ENCODE data around the gene DNPEP.

DNPEP gene

GRCh38 chr2:219416235-219416602 lies 28.5 kb upstream of the DNPEP start:
- ChIA-PET CTCF (interaction anchor here (0.5 to 2.1 kb wide), 11 partner anchors 8 to 240 kb away, joined by 3 to 8 read pairs (median 3); partner anchors contain the start of gene CNPPD1), POLR2A (interaction anchor here (0.5 kb wide), 1 partner anchor 8 kb away, joined by 6 read pairs; no protein-coding TSS in a partner anchor)
- Histone ChIP-seq H3K4me3 (ENCODE audit: low read depth, low read length) (no peak overlapping the region), H3K4me1 (ENCODE audit: control insufficient read depth, insufficient read depth, low read length) (no peaks in the 10 kb centered on the region), H3K27ac (ENCODE audit: extremely low read depth, low read depth, low read length) (no peak overlapping the region), H3K9me3 (ENCODE audit: control insufficient read depth, insufficient read depth, low read depth, low read length) (no peaks in the 10 kb centered on the region), H3K36me3 (ENCODE audit: control insufficient read depth in 2 of 2, insufficient read depth in 1 of 2, low read length in 2 of 2) (no peaks in the 10 kb centered on the region)
- TF ChIP-seq ZNF558 (tag by site-specific recombination; IDR thresholded peaks at IDR 0.05) (no peak), ZNF354C (tag by site-specific recombination; IDR thresholded peaks at IDR 0.05; ENCODE audit: borderline replicate concordance, low read depth) (no peak), ATF2 (tag by site-specific recombination; IDR thresholded peaks at IDR 0.05; ENCODE audit: low read depth) (no peak), ZNF169 (tag by site-specific recombination; IDR thresholded peaks at IDR 0.05) (no peak), ZNF324 (tag by site-specific recombination; IDR thresholded peaks at IDR 0.05) (no peak), ZNF155 (tag by site-specific recombination; IDR thresholded peaks at IDR 0.05) (no peak), ZNF654 (tag by site-specific recombination; IDR thresholded peaks at IDR 0.05; ENCODE audit: low read depth) (no peak), ZNF529 (tag by site-specific recombination; IDR thresholded peaks at IDR 0.05; ENCODE audit: insufficient replicate concordance) (no peak), SETDB1 (IDR thresholded peaks at IDR 0.05; ENCODE audit: insufficient read length, low read length) (no peak), ZNF311 (tag by site-specific recombination; IDR thresholded peaks at IDR 0.05; ENCODE audit: borderline replicate concordance) (no peak)
- TF ChIP-seq, protein P1, sequence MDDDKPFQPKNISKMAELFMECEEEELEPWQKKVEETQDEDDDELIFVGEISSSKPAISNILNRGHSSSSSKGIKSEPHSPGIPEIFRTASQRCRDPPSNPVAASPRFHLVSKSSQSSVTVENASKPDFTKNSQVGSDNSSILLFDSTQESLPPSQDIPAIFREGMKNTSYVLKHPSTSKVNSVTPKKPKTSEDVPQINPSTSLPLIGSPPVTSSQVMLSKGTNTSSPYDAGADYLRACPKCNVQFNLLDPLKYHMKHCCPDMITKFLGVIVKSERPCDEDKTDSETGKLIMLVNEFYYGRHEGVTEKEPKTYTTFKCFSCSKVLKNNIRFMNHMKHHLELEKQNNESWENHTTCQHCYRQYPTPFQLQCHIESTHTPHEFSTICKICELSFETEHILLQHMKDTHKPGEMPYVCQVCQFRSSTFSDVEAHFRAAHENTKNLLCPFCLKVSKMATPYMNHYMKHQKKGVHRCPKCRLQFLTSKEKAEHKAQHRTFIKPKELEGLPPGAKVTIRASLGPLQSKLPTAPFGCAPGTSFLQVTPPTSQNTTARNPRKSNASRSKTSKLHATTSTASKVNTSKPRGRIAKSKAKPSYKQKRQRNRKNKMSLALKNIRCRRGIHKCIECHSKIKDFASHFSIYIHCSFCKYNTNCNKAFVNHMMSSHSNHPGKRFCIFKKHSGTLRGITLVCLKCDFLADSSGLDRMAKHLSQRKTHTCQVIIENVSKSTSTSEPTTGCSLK (tag by site-specific recombination; IDR thresholded peaks at IDR 0.05) = no peak

GRCh38 chr2:219415580-219416234 lies 28.0 kb upstream of the DNPEP start:
- TF ChIP-seq ZNF19 (tag by site-specific recombination; IDR thresholded peaks at IDR 0.05; ENCODE audit: low read depth) (no peak), ZNF707 (tag by site-specific recombination; IDR thresholded peaks at IDR 0.05) (no peak), BCL11A (tag by site-specific recombination; IDR thresholded peaks at IDR 0.05; ENCODE audit: low read depth) (no peak), GLIS1 (tag by site-specific recombination; IDR thresholded peaks at IDR 0.05) (no peak), OSR2 (tag by site-specific recombination; IDR thresholded peaks at IDR 0.05) (no peak), BCL6B (tag by site-specific recombination; IDR thresholded peaks at IDR 0.05) (no peak), GLI4 (tag by site-specific recombination; IDR thresholded peaks at IDR 0.05) (no peak), ZNF791 (tag by site-specific recombination; IDR thresholded peaks at IDR 0.05) (no peak)
- ChIA-PET POLR2A (no interaction called here), CTCF (interaction anchor here (0.6 to 2.1 kb wide), 8 partner anchors 8 to 135 kb away, joined by 3 to 8 read pairs (median 4); no protein-coding TSS in a partner anchor)

More at GRCh38 chr2:219415580-219416234, 28.0 kb upstream of the DNPEP start:
- no peaks in the 10 kb centered on the region for H3K36me3 ChIP-seq (ENCODE audit: control insufficient read depth in 2 of 2, insufficient read depth in 1 of 2, low read length in 2 of 2)
- H3K4me3 ChIP-seq (ENCODE audit: low read depth, low read length) = no peak overlapping the region
- H3K9me3 ChIP-seq (ENCODE audit: control insufficient read depth, insufficient read depth, low read depth, low read length) = no peaks in the 10 kb centered on the region
- no peak overlapping the region for H3K27ac ChIP-seq (ENCODE audit: extremely low read depth, low read depth, low read length)
- no peaks in the 10 kb centered on the region for H3K4me1 ChIP-seq (ENCODE audit: control insufficient read depth, insufficient read depth, low read length)
